Activated CD8-positive, alpha-beta T cell treated with anti-CD3 and anti-CD28 coated beads for 36 hours (primary cell): ENCODE measurements around the gene FBXW5. TPM values are rescaled to one million over a fixed set of nuclear protein-coding genes. Genes with fewer than 3 reads are reported as not detected.
A peak's percentile ranks its signal among the peaks of the same experiment; 100 is the strongest.

ENCODE experiments used
- ATAC-seq: fragments of 200-7000 bp; cut with Tn5 transposase; one replicate; pipeline ENCODE4 v1.10.0; 2021; ENCODE audit warnings: mild to moderate bottlenecking, moderate library complexity
- CTCF ChIA-PET: fragments of 350-600 bp; sonication (Branson Sonifier 250); formaldehyde crosslinking; loops from one replicate; lab custom pipeline; 2021; ENCODE audit warnings: antibody characterized with exemption; lab: Charles Lee
- POLR2A ChIA-PET: fragments of 350-600 bp; sonication (Branson Sonifier 250); formaldehyde crosslinking; loops from one replicate; lab custom pipeline; 2021; ENCODE audit warnings: antibody characterized with exemption; lab: Charles Lee
- DNase-seq: peaks from one replicate; pipeline ENCODE4 v3.0.0-alpha.2; 2020
- H3K27ac Mint-ChIP-seq: one replicate; pipeline ENCODE4 v1.8.0; 2021; ENCODE audit warnings: mild to moderate bottlenecking, mixed read lengths
- H3K27me3 Mint-ChIP-seq: one replicate; pipeline ENCODE4 v1.8.0; 2021; ENCODE audit warnings: mixed read lengths
- H3K36me3 Mint-ChIP-seq: one replicate; pipeline ENCODE4 v1.8.0; 2021; ENCODE audit warnings: low read depth, mixed read lengths
- H3K4me1 Mint-ChIP-seq: one replicate; pipeline ENCODE4 v1.8.0; 2021; ENCODE audit warnings: low read depth, mixed read lengths
- H3K4me3 Mint-ChIP-seq: one replicate; pipeline ENCODE4 v1.8.0; 2021; ENCODE audit warnings: mild to moderate bottlenecking, moderate library complexity, mixed read lengths
- H3K9me3 Mint-ChIP-seq: one replicate; pipeline ENCODE4 v1.8.0; 2021; ENCODE audit warnings: mixed read lengths
- intact Hi-C: fragments of 100-400 bp; cut with micrococcal nuclease; formaldehyde crosslinking; loops from one replicate; pipeline ENCODE4 v1.10.0; 2022
- total RNA-seq, 2 experiments: library from RNA; stranded (reverse); gene quantifications; one replicate each; pipeline ENCODE4 v1.2.3, GENCODE V29; 2021
- TF ChIP-seq, protein P1 (sequence below): fragments of 200-600 bp; IDR thresholded peaks from one replicate; pipeline ENCODE4 v1.8.0; 2022; ENCODE audit warnings: antibody characterized with exemption, mild to moderate bottlenecking

The FBXW5 gene
- total RNA-seq, 2 experiments from 2014 or later, result 53.4 to 54.0 TPM

GRCh38 chr9:136951541-136952320 is 7.2 kb upstream of the FBXW5 start, which contains the start of gene LCN12:
TSS of gene LCN12 (plus strand) at chr9:136952273. CDS start at chr9:136952328, 55 bp downstream.
- intact Hi-C loops, result no loop called here
- POLR2A ChIA-PET, result interaction anchor here (0.7 kb wide), 1 partner anchor 40 kb away, joined by 3 read pairs; no protein-coding TSS in a partner anchor
- ATAC-seq (no peak), DNase-seq (no peak)
- CTCF ChIA-PET, result interaction anchor here (1.3 kb wide), 1 partner anchor 83 kb away, joined by 6 read pairs; no protein-coding TSS in a partner anchor
- no peak within 1 kb of the TSS for H3K4me3 Mint-ChIP-seq
- H3K4me1 Mint-ChIP-seq, result peaks cover 4% of the 10 kb centered on the region
- no peak within 1 kb of the TSS for H3K27ac Mint-ChIP-seq
- no peaks in the 10 kb centered on the region for H3K27me3 Mint-ChIP-seq
- no peaks in the 10 kb centered on the region for H3K36me3 Mint-ChIP-seq
- TF ChIP-seq, protein P1, sequence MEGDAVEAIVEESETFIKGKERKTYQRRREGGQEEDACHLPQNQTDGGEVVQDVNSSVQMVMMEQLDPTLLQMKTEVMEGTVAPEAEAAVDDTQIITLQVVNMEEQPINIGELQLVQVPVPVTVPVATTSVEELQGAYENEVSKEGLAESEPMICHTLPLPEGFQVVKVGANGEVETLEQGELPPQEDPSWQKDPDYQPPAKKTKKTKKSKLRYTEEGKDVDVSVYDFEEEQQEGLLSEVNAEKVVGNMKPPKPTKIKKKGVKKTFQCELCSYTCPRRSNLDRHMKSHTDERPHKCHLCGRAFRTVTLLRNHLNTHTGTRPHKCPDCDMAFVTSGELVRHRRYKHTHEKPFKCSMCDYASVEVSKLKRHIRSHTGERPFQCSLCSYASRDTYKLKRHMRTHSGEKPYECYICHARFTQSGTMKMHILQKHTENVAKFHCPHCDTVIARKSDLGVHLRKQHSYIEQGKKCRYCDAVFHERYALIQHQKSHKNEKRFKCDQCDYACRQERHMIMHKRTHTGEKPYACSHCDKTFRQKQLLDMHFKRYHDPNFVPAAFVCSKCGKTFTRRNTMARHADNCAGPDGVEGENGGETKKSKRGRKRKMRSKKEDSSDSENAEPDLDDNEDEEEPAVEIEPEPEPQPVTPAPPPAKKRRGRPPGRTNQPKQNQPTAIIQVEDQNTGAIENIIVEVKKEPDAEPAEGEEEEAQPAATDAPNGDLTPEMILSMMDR, result no peak
- H3K9me3 Mint-ChIP-seq, result peaks cover 4% of the 10 kb centered on the region

DNA sequence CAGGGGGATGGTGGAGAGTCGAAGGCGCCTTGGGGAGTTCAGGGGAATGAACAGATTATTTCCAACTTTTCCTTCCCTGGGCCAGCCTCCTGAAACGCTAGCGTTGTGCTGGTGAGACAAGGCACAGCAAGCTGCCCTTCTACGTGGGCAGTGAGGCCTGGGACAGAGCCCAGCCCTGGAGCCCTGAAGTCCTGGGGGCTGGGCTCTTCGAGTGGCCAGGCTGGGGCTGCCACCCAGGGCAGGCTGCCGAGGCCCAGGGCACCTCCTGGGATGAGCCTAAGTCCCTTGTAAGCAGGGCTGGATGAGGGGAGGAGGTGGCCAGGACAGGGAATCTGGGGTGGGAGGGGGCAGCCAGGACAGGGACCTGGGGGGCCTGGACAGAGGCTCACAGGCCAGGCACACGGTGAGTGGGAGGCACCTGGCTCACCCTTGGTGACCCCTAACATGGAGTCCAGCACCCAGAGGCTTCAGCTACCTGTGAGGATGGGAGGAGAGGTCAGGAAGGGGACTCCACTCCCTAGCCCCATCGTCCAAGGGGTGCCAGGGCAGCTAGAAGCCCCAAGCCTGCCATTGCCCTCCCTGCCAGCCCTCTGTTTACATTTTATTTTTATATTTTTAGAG is 6.2 kb upstream of the FBXW5 start:
- CTCF ChIA-PET, result interaction anchor here (1.3 kb wide), 1 partner anchor 84 kb away, joined by 6 read pairs; no protein-coding TSS in a partner anchor
- Mint-ChIP-seq H3K4me3 (peak overlapping the region; percentile 76), H3K27ac (peak overlapping the region; percentile 82), H3K4me1 (peaks cover 4% of the 10 kb centered on the region), H3K27me3 (no peaks in the 10 kb centered on the region), H3K36me3 (no peaks in the 10 kb centered on the region), H3K9me3 (no peaks in the 10 kb centered on the region)
- no peak for DNase-seq
- POLR2A ChIA-PET, result interaction anchor here (0.7 to 1.5 kb wide), 2 partner anchors 41 to 42 kb away, joined by 3 read pairs; partner anchors contain the start of gene PAXX
- TF ChIP-seq, protein P1, result no peak
- intact Hi-C loops, result no loop called here
- ATAC-seq, result no peak

- Mint-ChIP-seq H3K9me3 (no peaks in the 10 kb centered on the region), H3K4me1 (peaks cover 6% of the 10 kb centered on the region), H3K4me3 (peak overlapping the region; percentile 82), H3K27ac (peak overlapping the region; percentile 83), H3K36me3 (no peaks in the 10 kb centered on the region), H3K27me3 (no peaks in the 10 kb centered on the region)
- intact Hi-C loops, result no loop called here
- POLR2A ChIA-PET, result interaction anchor here (1.5 kb wide), 1 partner anchor 42 kb away, joined by 3 read pairs; the partner anchor contains the start of gene PAXX
- DNase-seq (peak; percentile 99), ATAC-seq (peak; percentile 97)
- CTCF ChIA-PET, result interaction anchor here (0.6 to 3.5 kb wide), 3 partner anchors 15 to 85 kb away, joined by 3 to 23 read pairs (median 6); partner anchors contain the start of gene ABCA2
- TF ChIP-seq, protein P1, result peak; percentile 37
These were observed 5.5 kb upstream of the FBXW5 start for GRCh38 chr9:136949817-136950655.

GRCh38 chr9:136949239-136949816 is 4.8 kb upstream of the FBXW5 start:
- TF ChIP-seq, protein P1, result no peak
- peak overlapping the region; percentile 83 for H3K27ac Mint-ChIP-seq
- peak overlapping the region; percentile 82 for H3K4me3 Mint-ChIP-seq
- peaks cover 10% of the 10 kb centered on the region for H3K4me1 Mint-ChIP-seq
- no peaks in the 10 kb centered on the region for H3K9me3 Mint-ChIP-seq
- no peak for ATAC-seq
- H3K36me3 Mint-ChIP-seq, result no peaks in the 10 kb centered on the region
- H3K27me3 Mint-ChIP-seq, result no peaks in the 10 kb centered on the region
- CTCF ChIA-PET, result interaction anchor here (0.6 to 3.5 kb wide), 2 partner anchors 14 to 80 kb away, joined by 3 to 23 read pairs; partner anchors contain the start of gene ABCA2
- intact Hi-C loops, result no loop called here
- DNase-seq, result no peak
- POLR2A ChIA-PET, result interaction anchor here (1.5 to 1.8 kb wide), 2 partner anchors 43 to 53 kb away, joined by 3 read pairs; partner anchors contain the start of gene PAXX
